IMR-90 (cell line): ENCODE measurements around the gene OMG. TPM values are rescaled to one million over a fixed set of nuclear protein-coding genes. Genes with fewer than 3 reads are reported as not detected.
A peak's percentile ranks its signal among the peaks of the same experiment; 100 is the strongest.

ENCODE experiments used
- ATAC-seq: fragments of 200-7000 bp; cut with Tn5 transposase; 2 replicates; pipeline ENCODE4 v1.9.1; 2020; ENCODE audit warnings: low read depth, mild to moderate bottlenecking, moderate library complexity
- BruUV-seq: library from RNA; stranded (reverse); fragments of 400-500 nt; replicated peaks from 2 replicates; lab custom pipeline; 2021; lab: Mats Ljungman, UMichigan
- CTCF ChIA-PET: fragments of 300-600 bp; formaldehyde crosslinking; extraction: SDS; loops from one replicate; lab custom pipeline; 2021; ENCODE audit warnings: antibody characterized with exemption; lab: Yijun Ruan, JAX
- POLR2A ChIA-PET: fragments of 300-600 bp; sonication (Branson Sonifier 250); formaldehyde crosslinking; loops from one replicate; lab custom pipeline; 2022; ENCODE audit warnings: antibody characterized with exemption; ENCODE audit not compliant: unreplicated experiment; lab: Charles Lee
- DNase-seq: peaks from one replicate; pipeline ENCODE4 v3.0.0; 2013
- H2AFZ ChIP-seq: replicated peaks from 2 replicates; pipeline ENCODE3; 2013; ENCODE audit warnings: low read length, mild to moderate bottlenecking; ENCODE audit not compliant: poor library complexity
- H2AK5ac ChIP-seq: 2 replicates; pipeline ENCODE4 v1.6.1; 2013; ENCODE audit warnings: low read depth, low read length, inconsistent platforms
- H2AK9ac ChIP-seq: replicated peaks from 2 replicates; pipeline ENCODE3; 2013; ENCODE audit warnings: mild to moderate bottlenecking, low read depth, low read length, moderate library complexity; ENCODE audit not compliant: poor library complexity
- H2BK120ac ChIP-seq: 2 replicates; pipeline ENCODE4 v1.6.1; 2013; ENCODE audit warnings: low read depth, low read length, inconsistent platforms
- H2BK15ac ChIP-seq: 3 replicates; pipeline ENCODE4 v1.6.1; 2013; ENCODE audit warnings: low read depth, low read length, inconsistent platforms
- H2BK20ac ChIP-seq: 2 replicates; pipeline ENCODE4 v1.6.1; 2013; ENCODE audit warnings: low read depth, mild to moderate bottlenecking, inconsistent platforms, low read length, moderate library complexity
- H2BK5ac ChIP-seq: 2 replicates; pipeline ENCODE4 v1.6.1; 2013; ENCODE audit warnings: mild to moderate bottlenecking, low read depth, low read length, inconsistent platforms; ENCODE audit not compliant: poor library complexity, severe bottlenecking
- H3K14ac ChIP-seq: replicated peaks from 2 replicates; pipeline ENCODE4 v1.6.1; 2013; ENCODE audit warnings: low read depth, low read length, inconsistent platforms
- H3K18ac ChIP-seq: 2 replicates; pipeline ENCODE4 v1.6.1; 2013; ENCODE audit warnings: low read depth, low read length, control low read depth
- H3K23ac ChIP-seq: 2 replicates; pipeline ENCODE4 v1.6.1; 2013; ENCODE audit warnings: low read depth, low read length, inconsistent platforms
- H3K27ac ChIP-seq: 2 replicates; pipeline ENCODE4 v1.5.1; 2013; ENCODE audit warnings: mild to moderate bottlenecking, control low read depth, low read length; ENCODE audit not compliant: insufficient read depth
- H3K27me3 ChIP-seq: 2 replicates; pipeline ENCODE4 v1.6.1; 2013; ENCODE audit warnings: low read length; ENCODE audit not compliant: control insufficient read depth, insufficient read depth
- H3K36me3 ChIP-seq: 2 replicates; pipeline ENCODE4 v1.6.1; 2013; ENCODE audit warnings: low read length, mixed read lengths; ENCODE audit not compliant: control insufficient read depth, insufficient read depth
- H3K4ac ChIP-seq: 2 replicates; pipeline ENCODE4 v1.6.1; 2013; ENCODE audit warnings: low read depth, low read length, inconsistent platforms
- H3K4me1 ChIP-seq: 2 replicates; pipeline ENCODE4 v1.6.1; 2013; ENCODE audit warnings: low read length, mixed read lengths; ENCODE audit not compliant: control insufficient read depth, insufficient read depth
- H3K4me2 ChIP-seq: 2 replicates; pipeline ENCODE4 v1.6.1; 2013; ENCODE audit warnings: low read depth, mild to moderate bottlenecking, control low read depth, low read length, moderate library complexity
- H3K4me3 ChIP-seq: 2 replicates; pipeline ENCODE4 v1.5.1; 2013; ENCODE audit warnings: low read depth, mild to moderate bottlenecking, control low read depth, low read length, moderate library complexity; ENCODE audit not compliant: insufficient read depth
- H3K56ac ChIP-seq: 2 replicates; pipeline ENCODE4 v1.6.1; 2013; ENCODE audit warnings: low read length, inconsistent platforms; ENCODE audit not compliant: insufficient read depth; ENCODE audit errors: extremely low read depth
- H3K79me1 ChIP-seq, 2 experiments: 2 replicates each; pipeline ENCODE4 v1.6.1; 2013; ENCODE audit warnings: low read length in 2 of 2, inconsistent platforms in 1 of 2, low read depth in 1 of 2
- H3K9ac ChIP-seq: 2 replicates; pipeline ENCODE4 v1.6.1; 2013; ENCODE audit warnings: low read depth, low read length, control low read depth
- H3K9me1 ChIP-seq: 2 replicates; pipeline ENCODE4 v1.6.1; 2013; ENCODE audit warnings: low read length, inconsistent platforms; ENCODE audit not compliant: insufficient read depth
- H3K9me3 ChIP-seq: 2 replicates; pipeline ENCODE4 v1.6.1; 2013; ENCODE audit warnings: low read length; ENCODE audit not compliant: control insufficient read depth, insufficient read depth
- H4K20me1 ChIP-seq: 2 replicates; pipeline ENCODE4 v1.6.1; 2013; ENCODE audit warnings: low read length, inconsistent platforms; ENCODE audit not compliant: insufficient read depth
- H4K5ac ChIP-seq: 2 replicates; pipeline ENCODE4 v1.6.1; 2013; ENCODE audit warnings: mild to moderate bottlenecking, low read depth, low read length, control low read depth
- H4K8ac ChIP-seq, 2 experiments: 2 replicates each; pipeline ENCODE4 v1.6.1; 2013; ENCODE audit warnings: low read depth in 2 of 2, low read length in 2 of 2, control low read depth in 1 of 2, inconsistent platforms in 1 of 2
- H4K91ac ChIP-seq: 2 replicates; pipeline ENCODE4 v1.6.1; 2013; ENCODE audit warnings: low read depth, low read length, inconsistent platforms; ENCODE audit not compliant: insufficient read depth
- BHLHE40 ChIP-seq: fragments of 150-350 bp; IDR thresholded peaks from 2 replicates; pipeline ENCODE4 v1.6.1; 2016; ENCODE audit warnings: mild to moderate bottlenecking, low read depth, low read length
- CHD1 ChIP-seq: IDR thresholded peaks from 2 replicates; pipeline ENCODE4 v1.6.1; 2012; ENCODE audit warnings: low read depth, low read length, improper control_type of control experiment
- CTCF ChIP-seq: conservative IDR thresholded peaks from 2 replicates; pipeline ENCODE4 v1.5.1; 2012; ENCODE audit warnings: mild to moderate bottlenecking, low read depth, low read length, improper control_type of control experiment
- MAFK ChIP-seq: IDR thresholded peaks from 2 replicates; pipeline ENCODE4 v1.6.1; 2012; ENCODE audit warnings: low read depth, low read length, improper control_type of control experiment
- MXI1 ChIP-seq: IDR thresholded peaks from 2 replicates; pipeline ENCODE4 v1.6.1; 2012; ENCODE audit warnings: low read depth, mild to moderate bottlenecking, low read length, moderate library complexity, borderline replicate concordance
- NFE2L2 ChIP-seq: fragments of 150-350 bp; IDR thresholded peaks from 2 replicates; pipeline ENCODE4 v1.6.1; 2016; ENCODE audit warnings: low read depth, mild to moderate bottlenecking, low read length
- RCOR1 ChIP-seq: IDR thresholded peaks from 2 replicates; pipeline ENCODE4 v1.6.1; 2012; ENCODE audit warnings: mild to moderate bottlenecking, low read length, improper control_type of control experiment; ENCODE audit not compliant: insufficient replicate concordance
- RFX5 ChIP-seq: IDR thresholded peaks from 2 replicates; pipeline ENCODE4 v1.8.0; 2012; ENCODE audit warnings: low read depth, mild to moderate bottlenecking, low read length, moderate library complexity
- USF2 ChIP-seq: fragments of 150-350 bp; IDR thresholded peaks from 2 replicates; pipeline ENCODE4 v1.6.1; 2017; ENCODE audit warnings: mild to moderate bottlenecking, antibody characterized with exemption, low read length, low read depth
- WGBS, 2 experiments: methylation state at CpG; one replicate each; pipeline versions ENCODE4 v1.1.5 to v1.1.7; 2013; ENCODE audit warnings: missing lambda C conversion rate in 2 of 2; ENCODE audit not compliant: insufficient read length in 1 of 2; ENCODE audit errors: extremely low coverage in 2 of 2; 5-methylcytosine and 5-hydroxymethylcytosine counted together
- dilution Hi-C: fragments of 300-500 bp; cut with HindIII; formaldehyde crosslinking; loops from one replicate; pipeline ENCODE4 v1.14.3; 2018; ENCODE audit warnings: low sequenced_read_pairs; ENCODE audit not compliant: unreplicated experiment
- in situ Hi-C: fragments of 300-500 bp; cut with MboI; formaldehyde crosslinking; loops from 3 replicates; pipeline ENCODE4 v1.14.3; 2019; ENCODE audit warnings: low sequenced_read_pairs, inconsistent platforms, mixed read lengths
- intact Hi-C: fragments of 100-400 bp; cut with micrococcal nuclease; formaldehyde crosslinking; loops from 2 replicates; pipeline ENCODE4 v1.10.0; 2022
- polyA plus RNA-seq, 3 experiments: library from polyadenylated mRNA; depleted of rRNA; stranded (reverse); fragments of >200 nt; gene quantifications; 2 replicates each; pipeline ENCODE4 v1.2.3, GENCODE V29; 2012; ENCODE audit warnings: low replicate concordance in 1 of 3
- total RNA-seq: library from RNA; depleted of rRNA; stranded (reverse); fragments of >200 nt; gene quantifications from 2 replicates; pipeline ENCODE4 v1.2.3, GENCODE V29; 2012

The OMG gene
- total and polyA plus RNA-seq, 2 of the 4 experiments (the other 2 are of a cell fraction) = 0.18 TPM; not detected in 1

GRCh38 chr17:31273516-31273915, 23.5 kb downstream of the OMG start:
- Histone ChIP-seq H3K27me3 (no peaks in the 10 kb centered on the region), H3K79me1 (peaks cover 9 to 29% of the 10 kb centered on the region in 2 experiments), H3K4me2 (no peak overlapping the region), H3K4me1 (peaks cover 6% of the 10 kb centered on the region), H3K23ac (no peak overlapping the region), H3K9me3 (no peaks in the 10 kb centered on the region), H2AK9ac (no peak overlapping the region), H4K5ac (no peak overlapping the region), H4K20me1 (no peaks in the 10 kb centered on the region), H3K36me3 (peaks cover 12% of the 10 kb centered on the region), H2BK15ac (no peak overlapping the region), H2BK120ac (peak overlapping the region; percentile 9; the same call in 1 of the 2 replicates), H2AK5ac (no peak overlapping the region), H3K18ac (no peak overlapping the region), H2BK20ac (no peak overlapping the region), H3K4ac (no peak overlapping the region), H4K8ac (no peak overlapping the region), H3K14ac (no peak overlapping the region), H3K27ac (peak overlapping the region; percentile 42; the same call in 1 of the 2 replicates), H3K4me3 (no peak overlapping the region), H4K91ac (no peak overlapping the region), H2AFZ (no peak overlapping the region), H3K9me1 (peaks cover 15% of the 10 kb centered on the region; the same call in 1 of the 2 replicates), H3K56ac (no peak overlapping the region), H2BK5ac (peak overlapping the region; percentile 92), H3K9ac (no peak overlapping the region)
- WGBS, 2 experiments = no CpG with 5 or more reads among the region's 1 CpG
- POLR2A ChIA-PET = no interaction called here
- CTCF ChIA-PET = no interaction called here
- DNase-seq (no peak), ATAC-seq (no peak)
- intact Hi-C loops (no loop called here), in situ Hi-C loops (no loop called here), dilution Hi-C loops (no loop called here)
- BruUV-seq = no TSS peak
- TF ChIP-seq BHLHE40 (no peak), USF2 (no peak), RCOR1 (no peak), RFX5 (no peak), MXI1 (no peak), CHD1 (no peak), CTCF (no peak), MAFK (no peak), NFE2L2 (no peak)
